Hepatocyte (in vitro differentiated cells): ENCODE data around the gene SRGAP2.
"Not testable (repeated sequence)": the region's sequence is repeated elsewhere in the genome, so short reads cannot be mapped to it uniquely, and the experiment has no call there.

Source experiments
- EZH2 ChIP-seq: fragments of 200-600 bp; sonication (generic); IDR thresholded peaks from 2 replicates; pipeline ENCODE4 v1.6.1; 2016; ENCODE audit warnings: antibody characterized with exemption, mild to moderate bottlenecking, borderline replicate concordance
- EZH2phosphoT487 ChIP-seq: fragments of 200-600 bp; sonication (generic); IDR thresholded peaks from one replicate; pipeline ENCODE4 v1.6.1; 2018; ENCODE audit warnings: antibody characterized with exemption, mild to moderate bottlenecking, low read depth, moderate library complexity; ENCODE audit not compliant: unreplicated experiment, severe bottlenecking
- TF ChIP-seq, protein P1 (sequence below): fragments of 200-600 bp; sonication (generic); IDR thresholded peaks from 2 replicates; pipeline ENCODE4 v1.5.1; 2016; ENCODE audit warnings: antibody characterized with exemption, mild to moderate bottlenecking; ENCODE audit not compliant: poor library complexity

DNA sequence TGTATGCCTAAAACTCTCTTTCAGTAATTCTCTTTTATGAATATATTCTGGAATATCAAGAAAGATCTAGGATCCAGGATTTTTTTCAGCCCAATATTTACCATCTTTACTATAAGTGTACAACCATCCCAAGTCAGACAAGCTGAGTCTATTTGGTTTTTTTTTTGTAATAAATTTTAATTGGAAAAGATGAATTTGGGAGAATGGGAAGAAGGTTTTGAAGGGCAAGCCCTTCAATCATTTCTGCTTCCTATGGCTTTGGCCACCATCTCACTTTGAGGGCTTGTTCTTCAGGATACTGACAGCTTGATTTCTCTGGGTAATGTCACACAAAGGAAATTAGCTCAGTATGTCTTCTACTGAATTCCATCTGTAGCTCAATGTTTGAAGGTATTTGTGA is 23.7 kb upstream of the SRGAP2 start:
- TF ChIP-seq, protein P1, sequence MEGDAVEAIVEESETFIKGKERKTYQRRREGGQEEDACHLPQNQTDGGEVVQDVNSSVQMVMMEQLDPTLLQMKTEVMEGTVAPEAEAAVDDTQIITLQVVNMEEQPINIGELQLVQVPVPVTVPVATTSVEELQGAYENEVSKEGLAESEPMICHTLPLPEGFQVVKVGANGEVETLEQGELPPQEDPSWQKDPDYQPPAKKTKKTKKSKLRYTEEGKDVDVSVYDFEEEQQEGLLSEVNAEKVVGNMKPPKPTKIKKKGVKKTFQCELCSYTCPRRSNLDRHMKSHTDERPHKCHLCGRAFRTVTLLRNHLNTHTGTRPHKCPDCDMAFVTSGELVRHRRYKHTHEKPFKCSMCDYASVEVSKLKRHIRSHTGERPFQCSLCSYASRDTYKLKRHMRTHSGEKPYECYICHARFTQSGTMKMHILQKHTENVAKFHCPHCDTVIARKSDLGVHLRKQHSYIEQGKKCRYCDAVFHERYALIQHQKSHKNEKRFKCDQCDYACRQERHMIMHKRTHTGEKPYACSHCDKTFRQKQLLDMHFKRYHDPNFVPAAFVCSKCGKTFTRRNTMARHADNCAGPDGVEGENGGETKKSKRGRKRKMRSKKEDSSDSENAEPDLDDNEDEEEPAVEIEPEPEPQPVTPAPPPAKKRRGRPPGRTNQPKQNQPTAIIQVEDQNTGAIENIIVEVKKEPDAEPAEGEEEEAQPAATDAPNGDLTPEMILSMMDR, result not testable (repeated sequence)
- TF ChIP-seq EZH2, EZH2phosphoT487: not testable (repeated sequence)
